SK-N-SH treated with all-trans-retinoic acid at 6 μM for 48 hours (cell line): ENCODE data around the gene C17orf114.

Experiments
- ARNTL ChIP-seq: fragments of 450-650 bp; formaldehyde crosslinking; IDR thresholded peaks from 2 replicates; pipeline ENCODE4 v1.5.0; 2020; ENCODE audit warnings: low read depth, mild to moderate bottlenecking, moderate library complexity, borderline replicate concordance
- BACH2 ChIP-seq: fragments of 250-450 bp; sonication (Bioruptor Pico); IDR thresholded peaks from 2 replicates; pipeline ENCODE4 v1.9.0; 2021; ENCODE audit warnings: mild to moderate bottlenecking, borderline replicate concordance
- GLIS3 ChIP-seq: fragments of 250-450 bp; sonication (Bioruptor Pico); IDR thresholded peaks from 2 replicates; pipeline ENCODE4 v1.5.0; 2020; ENCODE audit warnings: mild to moderate bottlenecking, moderate library complexity
- SNAI2 ChIP-seq: fragments of 250-450 bp; sonication (Bioruptor Pico); IDR thresholded peaks from 2 replicates; pipeline ENCODE4 v1.5.0; 2020; ENCODE audit warnings: mild to moderate bottlenecking, moderate library complexity
- TCF4 ChIP-seq: fragments of 250-450 bp; sonication (Bioruptor Pico); IDR thresholded peaks from 2 replicates; pipeline ENCODE4 v1.8.0; 2021; ENCODE audit warnings: mild to moderate bottlenecking, moderate library complexity, borderline replicate concordance
- ZFP30 ChIP-seq: fragments of 450-650 bp; formaldehyde crosslinking; IDR thresholded peaks from 2 replicates; pipeline ENCODE4 v1.5.0; 2022; ENCODE audit warnings: mild to moderate bottlenecking, moderate library complexity
- ZNF565 ChIP-seq: fragments of 450-650 bp; formaldehyde crosslinking; conservative IDR thresholded peaks from 2 replicates; pipeline ENCODE4 v1.5.0; 2020; ENCODE audit warnings: low read depth, mild to moderate bottlenecking, moderate library complexity
- ZNF70 ChIP-seq: fragments of 450-650 bp; formaldehyde crosslinking; IDR thresholded peaks from 2 replicates; pipeline ENCODE4 v1.5.0; 2020; ENCODE audit warnings: mild to moderate bottlenecking, moderate library complexity
- ZNF8 ChIP-seq: fragments of 450-650 bp; formaldehyde crosslinking; IDR thresholded peaks from 2 replicates; pipeline ENCODE4 v1.5.0; 2020; ENCODE audit warnings: mild to moderate bottlenecking, moderate library complexity
- TF ChIP-seq, protein P1 (sequence below): fragments of 250-450 bp; sonication (Bioruptor Pico); IDR thresholded peaks from 2 replicates; pipeline ENCODE4 v1.8.0; 2020; ENCODE audit warnings: mild to moderate bottlenecking, moderate library complexity, borderline replicate concordance
- TF ChIP-seq, protein P2 (sequence below): fragments of 250-450 bp; sonication (Bioruptor Pico); IDR thresholded peaks from 2 replicates; pipeline ENCODE4 v1.5.1; 2020; ENCODE audit warnings: low read depth, mild to moderate bottlenecking, moderate library complexity

DNA sequence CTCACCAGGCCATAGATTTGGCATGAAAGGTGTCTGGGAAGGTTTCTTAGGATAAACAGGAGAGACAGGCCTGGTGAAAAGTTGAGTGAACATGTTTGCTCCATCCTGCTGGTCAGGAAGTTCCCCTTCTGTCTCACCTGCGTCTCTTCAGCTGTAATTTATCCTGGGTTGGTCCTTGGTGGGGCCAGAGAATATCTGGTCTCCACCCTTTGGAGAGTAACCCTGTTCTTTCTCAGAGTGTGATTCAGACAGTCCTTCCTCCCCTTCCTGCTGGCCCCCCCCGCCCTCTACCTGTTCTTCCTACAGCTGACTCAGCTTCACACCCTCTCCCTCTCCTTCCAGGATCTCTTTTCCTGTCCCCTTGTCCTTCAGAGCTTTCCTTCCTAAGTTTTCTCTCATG, 48.1 kb upstream of the C17orf114 start:
- TF ChIP-seq ZNF565 (no peak), BACH2 (CRISPR knock-in tag) (no peak), GLIS3 (CRISPR knock-in tag) (no peak), SNAI2 (CRISPR knock-in tag) (no peak), ZNF8 (no peak), TCF4 (CRISPR knock-in tag) (no peak), ARNTL (no peak), ZFP30 (CRISPR knock-in tag) (no peak), ZNF70 (no peak)
- TF ChIP-seq, protein P1, sequence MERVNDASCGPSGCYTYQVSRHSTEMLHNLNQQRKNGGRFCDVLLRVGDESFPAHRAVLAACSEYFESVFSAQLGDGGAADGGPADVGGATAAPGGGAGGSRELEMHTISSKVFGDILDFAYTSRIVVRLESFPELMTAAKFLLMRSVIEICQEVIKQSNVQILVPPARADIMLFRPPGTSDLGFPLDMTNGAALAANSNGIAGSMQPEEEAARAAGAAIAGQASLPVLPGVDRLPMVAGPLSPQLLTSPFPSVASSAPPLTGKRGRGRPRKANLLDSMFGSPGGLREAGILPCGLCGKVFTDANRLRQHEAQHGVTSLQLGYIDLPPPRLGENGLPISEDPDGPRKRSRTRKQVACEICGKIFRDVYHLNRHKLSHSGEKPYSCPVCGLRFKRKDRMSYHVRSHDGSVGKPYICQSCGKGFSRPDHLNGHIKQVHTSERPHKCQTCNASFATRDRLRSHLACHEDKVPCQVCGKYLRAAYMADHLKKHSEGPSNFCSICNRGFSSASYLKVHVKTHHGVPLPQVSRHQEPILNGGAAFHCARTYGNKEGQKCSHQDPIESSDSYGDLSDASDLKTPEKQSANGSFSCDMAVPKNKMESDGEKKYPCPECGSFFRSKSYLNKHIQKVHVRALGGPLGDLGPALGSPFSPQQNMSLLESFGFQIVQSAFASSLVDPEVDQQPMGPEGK (CRISPR knock-in tag) = no peak
- TF ChIP-seq, protein P2, sequence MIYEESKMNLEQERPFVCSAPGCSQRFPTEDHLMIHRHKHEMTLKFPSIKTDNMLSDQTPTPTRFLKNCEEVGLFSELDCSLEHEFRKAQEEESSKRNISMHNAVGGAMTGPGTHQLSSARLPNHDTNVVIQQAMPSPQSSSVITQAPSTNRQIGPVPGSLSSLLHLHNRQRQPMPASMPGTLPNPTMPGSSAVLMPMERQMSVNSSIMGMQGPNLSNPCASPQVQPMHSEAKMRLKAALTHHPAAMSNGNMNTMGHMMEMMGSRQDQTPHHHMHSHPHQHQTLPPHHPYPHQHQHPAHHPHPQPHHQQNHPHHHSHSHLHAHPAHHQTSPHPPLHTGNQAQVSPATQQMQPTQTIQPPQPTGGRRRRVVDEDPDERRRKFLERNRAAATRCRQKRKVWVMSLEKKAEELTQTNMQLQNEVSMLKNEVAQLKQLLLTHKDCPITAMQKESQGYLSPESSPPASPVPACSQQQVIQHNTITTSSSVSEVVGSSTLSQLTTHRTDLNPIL (CRISPR knock-in tag) = no peak
